ENCODE results near the gene NR5A1. TPM values are rescaled to one million over a fixed set of nuclear protein-coding genes. Genes with fewer than 3 reads are reported as not detected.
A peak's percentile ranks its signal among the peaks of the same experiment; 100 is the strongest.

The NR5A1 gene
- total and polyA plus RNA-seq, 11 donors, result 0.04 to 0.14 TPM; not detected in 9

GRCh38 chr9:124490004-124490403 is 17.2 kb downstream of the NR5A1 start:
- H3K36me3 ChIP-seq, result no peaks in the 10 kb centered on the region
- ATAC-seq (no peak), DNase-seq (no peak)
- H3K4me1 ChIP-seq, result no peaks in the 10 kb centered on the region
- peaks cover 0 to 63% (median 22%) of the 10 kb centered on the region in 9 donors for H3K27me3 ChIP-seq
- TF ChIP-seq POLR2A (IDR thresholded peaks at IDR 0.05) (no peak), CTCF (IDR thresholded peaks at IDR 0.05) (no peak)
- no peak overlapping the region for H3K4me3 ChIP-seq
- H3K27ac ChIP-seq, result no peak overlapping the region
- 79 to 95% (median 84%) methylated on average over 2 of the region's 2 CpGs for WGBS, 4 donors
- no peaks in the 10 kb centered on the region for H3K9me3 ChIP-seq
- intact Hi-C loops (cut with DNase I), result no loop called here

DNA sequence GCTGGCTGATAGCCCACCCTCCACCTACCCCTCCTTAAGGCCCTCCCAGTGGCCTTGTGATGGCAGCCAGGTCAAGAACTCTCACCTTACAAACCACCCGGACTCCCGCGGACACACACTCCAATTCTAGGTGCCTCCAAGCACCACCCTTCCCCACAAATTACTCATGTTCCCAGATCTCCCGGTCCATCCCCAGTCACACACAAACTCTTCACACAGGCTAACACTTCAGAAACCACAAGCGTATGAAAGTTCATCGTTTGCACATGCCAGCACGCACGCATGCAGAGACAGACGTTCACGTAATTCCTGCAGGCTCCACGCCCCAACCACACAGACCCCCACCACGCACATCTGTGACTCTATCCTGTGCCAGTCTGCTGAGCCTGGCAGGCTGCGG is 18.0 kb downstream of the NR5A1 start:
- ATAC-seq (no peak), DNase-seq (no peak)
- intact Hi-C loops (cut with DNase I), result no loop called here
- peaks cover 0 to 67% (median 22%) of the 10 kb centered on the region in 9 donors for H3K27me3 ChIP-seq
- TF ChIP-seq CTCF (IDR thresholded peaks at IDR 0.05) (no peak), POLR2A (IDR thresholded peaks at IDR 0.05) (no peak)
- no peak overlapping the region for H3K4me3 ChIP-seq
- no peak overlapping the region for H3K27ac ChIP-seq
- WGBS, 4 donors, result 71 to 78% (median 74%) methylated on average over 11 to 13 of the region's 13 CpGs
- H3K36me3 ChIP-seq, result no peaks in the 10 kb centered on the region
- H3K9me3 ChIP-seq, result no peaks in the 10 kb centered on the region
- no peaks in the 10 kb centered on the region for H3K4me1 ChIP-seq

GRCh38 chr9:124488641-124489210 is 18.5 kb downstream of the NR5A1 start:
- 85 to 97% (median 90%) methylated on average over 6 to 8 of the region's 8 CpGs for WGBS, 4 donors
- H3K36me3 ChIP-seq, result no peaks in the 10 kb centered on the region
- DNase-seq, result no peak
- H3K27me3 ChIP-seq, result peaks cover 0 to 67% (median 22%) of the 10 kb centered on the region in 9 donors
- TF ChIP-seq POLR2A (IDR thresholded peaks at IDR 0.05), result no peak
- no peak for TF ChIP-seq CTCF (IDR thresholded peaks at IDR 0.05)
- H3K9me3 ChIP-seq, result no peaks in the 10 kb centered on the region
- H3K27ac ChIP-seq, result no peak overlapping the region
- H3K4me1 ChIP-seq, result no peaks in the 10 kb centered on the region
- intact Hi-C loops (cut with DNase I), result no loop called here
- H3K4me3 ChIP-seq, result no peak overlapping the region
- no peak for ATAC-seq

- intact Hi-C loops (cut with DNase I), result no loop called here
- H3K27ac ChIP-seq, result no peak overlapping the region
- no peak for TF ChIP-seq CTCF (IDR thresholded peaks at IDR 0.05)
- TF ChIP-seq POLR2A (IDR thresholded peaks at IDR 0.05), result no peak
- no peaks in the 10 kb centered on the region for H3K4me1 ChIP-seq
- H3K27me3 ChIP-seq, result peaks cover 0 to 72% (median 22%) of the 10 kb centered on the region in 9 donors
- ATAC-seq (no peak), DNase-seq (peak in 2 of 5 donors; percentile 20 to 34)
- no peak overlapping the region for H3K4me3 ChIP-seq
- WGBS, 4 donors, result 26 to 41% (median 36%) methylated on average over 24 to 40 of the region's 40 CpGs
- H3K36me3 ChIP-seq, result no peaks in the 10 kb centered on the region
- H3K9me3 ChIP-seq, result no peaks in the 10 kb centered on the region
Observed at GRCh38 chr9:124487260-124488182, 19.7 kb downstream of the NR5A1 start.

All from heart left ventricle (tissue), 16 donors.